Body of pancreas (tissue), 4 donors: Measurements from ENCODE around the gene LEF1.

Experiments
- CTCF ChIP-seq, 7 experiments: fragments of 450-650 bp in 4 of 7; fragments of 200-600 bp in 3 of 7; sonication (generic) in 3 of 7; IDR thresholded peaks; one replicate each; pipeline ENCODE4 v1.5.1; 2016 to 2019; ENCODE audit warnings: antibody characterized with exemption in 7 of 7
- POLR2A ChIP-seq, 3 donors: fragments of 450-650 bp; IDR thresholded peaks; one replicate each; pipeline ENCODE4 v1.6.1; 2016; ENCODE audit warnings: antibody characterized with exemption in 3 of 3, mild to moderate bottlenecking in 2 of 3

- TF ChIP-seq CTCF (IDR thresholded peaks at IDR 0.05) (no peak), POLR2A (IDR thresholded peaks at IDR 0.05) (no peak)
These were observed 87.5 kb downstream of the LEF1 start for GRCh38 chr4:108081256-108081655.
